Measurements from ENCODE around the gene CLPTM1L.
A peak's percentile ranks its signal among the peaks of the same experiment; 100 is the strongest.

Gene CLPTM1L, protein sequence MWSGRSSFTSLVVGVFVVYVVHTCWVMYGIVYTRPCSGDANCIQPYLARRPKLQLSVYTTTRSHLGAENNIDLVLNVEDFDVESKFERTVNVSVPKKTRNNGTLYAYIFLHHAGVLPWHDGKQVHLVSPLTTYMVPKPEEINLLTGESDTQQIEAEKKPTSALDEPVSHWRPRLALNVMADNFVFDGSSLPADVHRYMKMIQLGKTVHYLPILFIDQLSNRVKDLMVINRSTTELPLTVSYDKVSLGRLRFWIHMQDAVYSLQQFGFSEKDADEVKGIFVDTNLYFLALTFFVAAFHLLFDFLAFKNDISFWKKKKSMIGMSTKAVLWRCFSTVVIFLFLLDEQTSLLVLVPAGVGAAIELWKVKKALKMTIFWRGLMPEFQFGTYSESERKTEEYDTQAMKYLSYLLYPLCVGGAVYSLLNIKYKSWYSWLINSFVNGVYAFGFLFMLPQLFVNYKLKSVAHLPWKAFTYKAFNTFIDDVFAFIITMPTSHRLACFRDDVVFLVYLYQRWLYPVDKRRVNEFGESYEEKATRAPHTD

GRCh38 chr5:1344975-1345838, at the start of gene CLPTM1L:
Gene CLPTM1L, minus strand, starts transcription at chr5:1345099. Its CDS starts 258 bp downstream, at chr5:1344841.
- peak; percentile 52 for DNase-seq

DNA sequence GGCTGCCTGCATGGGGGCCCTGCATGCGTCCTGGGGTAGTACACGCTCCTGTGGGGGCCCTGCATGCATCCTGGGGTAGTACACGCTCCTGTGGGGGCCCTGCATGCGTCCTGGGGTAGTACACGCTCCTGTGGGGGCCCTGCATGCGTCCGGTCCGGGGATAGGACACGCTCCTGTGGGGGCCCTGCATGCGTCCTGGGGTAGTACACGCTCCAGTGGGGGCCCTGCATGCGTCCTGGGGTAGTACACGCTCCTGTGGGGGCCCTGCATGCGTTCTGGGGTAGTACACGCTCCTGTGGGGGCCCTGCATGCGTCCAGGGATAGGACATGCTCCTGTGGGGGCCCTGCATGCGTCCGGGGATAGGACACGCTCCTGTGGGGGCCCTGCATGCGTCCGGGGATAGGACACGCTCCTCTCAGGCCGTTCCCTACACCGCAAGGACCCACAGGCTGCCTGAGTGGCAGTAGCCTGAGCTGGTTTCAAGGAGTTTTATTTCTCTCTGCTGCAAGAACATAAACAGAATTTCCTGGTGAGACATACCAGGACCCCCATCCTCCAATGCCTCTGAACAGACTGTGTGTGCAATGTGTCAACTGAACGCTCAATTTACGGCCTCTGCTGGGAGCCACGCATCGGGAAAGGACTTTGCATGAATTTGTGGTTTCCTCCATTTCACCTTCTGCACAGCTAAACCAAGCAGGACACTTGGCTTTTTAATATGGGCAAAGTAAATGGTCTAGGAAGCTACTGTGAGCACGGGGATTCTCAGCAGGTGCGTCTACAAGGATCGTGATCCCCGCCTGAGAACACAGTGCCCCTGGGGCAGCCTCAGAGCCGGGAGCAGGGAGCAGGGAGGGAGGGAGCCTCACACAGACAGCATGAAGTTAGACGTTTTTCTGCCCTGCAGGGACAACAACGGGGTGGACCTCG, 48.9 kb upstream of the CLPTM1L start:
- no peak for DNase-seq

DNA sequence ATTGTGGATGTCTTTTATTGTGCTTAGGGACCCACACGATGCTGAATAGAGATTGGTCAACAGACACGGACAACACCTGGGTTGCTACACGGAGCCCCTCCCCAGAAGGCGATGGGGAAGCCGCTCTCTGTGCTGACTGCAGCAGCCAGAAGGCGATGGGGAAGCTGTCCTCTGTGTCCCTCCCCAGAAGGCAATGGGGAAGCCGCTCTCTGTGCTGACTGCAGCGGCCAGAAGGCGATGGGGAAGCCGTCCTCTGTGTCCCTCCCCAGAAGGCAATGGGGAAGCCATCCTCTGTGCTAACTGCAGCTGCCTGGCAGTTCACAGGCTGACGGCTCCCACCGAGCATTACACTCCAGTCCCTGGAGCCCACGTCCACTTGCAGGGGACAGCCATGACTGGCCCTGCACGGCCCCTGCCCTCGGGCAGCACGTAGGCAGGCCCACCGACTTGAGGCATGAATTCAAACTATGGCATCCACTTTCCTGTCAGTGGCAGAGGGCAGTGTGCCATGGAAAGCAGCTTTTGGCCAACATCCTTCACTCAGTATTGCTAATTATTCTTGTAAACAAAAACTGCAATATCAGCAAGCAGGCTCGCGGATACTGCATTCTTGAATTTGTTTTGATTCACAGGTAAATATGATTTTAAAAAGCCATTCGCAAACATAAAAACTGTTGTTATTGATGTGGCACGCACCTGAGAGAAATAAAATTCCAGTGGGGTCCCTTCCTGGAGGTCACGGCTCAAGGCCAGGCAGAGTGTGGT, 48.1 kb upstream of the CLPTM1L start:
- no peak for DNase-seq

DNA sequence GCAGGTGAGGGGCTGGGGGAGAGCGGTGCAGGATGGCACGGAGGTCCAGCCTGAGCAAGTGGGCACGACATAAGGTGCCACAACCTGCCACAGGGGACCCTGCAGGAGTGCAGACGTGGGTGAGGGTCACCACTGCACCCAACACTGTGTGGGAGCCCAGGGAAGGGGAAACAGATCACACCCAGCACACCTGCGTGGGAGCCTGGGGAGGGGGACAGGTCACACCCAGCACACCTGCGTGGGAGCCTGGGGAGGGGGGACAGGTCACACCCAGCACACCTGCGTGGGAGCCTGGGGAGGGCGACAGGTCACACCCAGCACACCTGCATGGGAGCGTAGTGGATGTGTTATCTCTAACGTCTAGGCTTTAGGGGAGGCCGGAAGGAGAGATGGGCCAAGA, 47.4 kb upstream of the CLPTM1L start:
- no peak for DNase-seq

DNA sequence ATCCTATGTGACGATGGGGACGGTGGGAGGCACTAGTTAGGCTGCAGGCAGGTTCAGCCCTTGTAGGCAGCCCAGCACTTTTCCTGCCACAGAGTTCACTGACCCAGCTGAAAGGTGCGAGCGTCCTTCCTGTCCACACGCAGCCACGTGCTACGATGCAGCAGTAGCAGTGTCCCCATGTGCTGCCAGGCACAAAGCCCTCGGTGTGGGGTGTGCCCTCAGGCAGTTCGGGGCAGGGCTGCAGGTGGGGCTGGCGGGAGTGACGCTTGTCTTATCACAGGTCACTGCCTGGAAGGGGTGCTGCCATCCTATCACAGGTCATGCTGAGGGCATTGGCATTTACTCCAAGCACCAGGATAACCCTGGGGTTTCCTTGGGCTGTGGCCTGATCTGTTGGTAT, 46.8 kb upstream of the CLPTM1L start:
- DNase-seq = no peak

GRCh38 chr5:1390861-1391600, 46.1 kb upstream of the CLPTM1L start:
- no peak for DNase-seq

- no peak for DNase-seq
Measured at GRCh38 chr5:1390333-1390732, 45.4 kb upstream of the CLPTM1L start.

DNA sequence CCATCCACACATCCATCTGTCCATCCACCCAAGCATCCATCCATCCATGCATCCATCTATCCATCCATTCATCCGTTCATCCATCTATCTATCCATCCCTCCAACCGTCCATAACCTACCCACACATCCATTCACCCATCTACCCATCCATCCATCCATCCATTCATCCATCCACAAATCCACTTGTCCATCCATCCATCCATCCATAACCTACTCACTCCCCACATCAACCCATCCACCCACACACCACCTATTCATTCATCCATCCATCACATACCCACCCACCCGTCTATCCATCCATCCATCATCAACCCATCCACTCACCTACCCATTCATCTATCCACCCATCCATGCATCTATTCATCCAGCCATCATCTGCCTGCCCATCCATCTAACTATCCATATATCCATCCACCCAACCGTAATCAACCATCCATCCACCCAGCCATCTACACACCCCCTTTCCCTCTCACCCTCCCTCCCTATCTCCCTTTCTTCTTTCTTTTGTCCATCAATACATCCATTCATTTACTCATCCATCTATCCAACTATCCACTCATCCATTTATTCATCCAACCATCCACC, 43.6 kb upstream of the CLPTM1L start:
- no peak for DNase-seq

- no peak for DNase-seq
Measured at GRCh38 chr5:1387876-1388275, 43.0 kb upstream of the CLPTM1L start.

DNA sequence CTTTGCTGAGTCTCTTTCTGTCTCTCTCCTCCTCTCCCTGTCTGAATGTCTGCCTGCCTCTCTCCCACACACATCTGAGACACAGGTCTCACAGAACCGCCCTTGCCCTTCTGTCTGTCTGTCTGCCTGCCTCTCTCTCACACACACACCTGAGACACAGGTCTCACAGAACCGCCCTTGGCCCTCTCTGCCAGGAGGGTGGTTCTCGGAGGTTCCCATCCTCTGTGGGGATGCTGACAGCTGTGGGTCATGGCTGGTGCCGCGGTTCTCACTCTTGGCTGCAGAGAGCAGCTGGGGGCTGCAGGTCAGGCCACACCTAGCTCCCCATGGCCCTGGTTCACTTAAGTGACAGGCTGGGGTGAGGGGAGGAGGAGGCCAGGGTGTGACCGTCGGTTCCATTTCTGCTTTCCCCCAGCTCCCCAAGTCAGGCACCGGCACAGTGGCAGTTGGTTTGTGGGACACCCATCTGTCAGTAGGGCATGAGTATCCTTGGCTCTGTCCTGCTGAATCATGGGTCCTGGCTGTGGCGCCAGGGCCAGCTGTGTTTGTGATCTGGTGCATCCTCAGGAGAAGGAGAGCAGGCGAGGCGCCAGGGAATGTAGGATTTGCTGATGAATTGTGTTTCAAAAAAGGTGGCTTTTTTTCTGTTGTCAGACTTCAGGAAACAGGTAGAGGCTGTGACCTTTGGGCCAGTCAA, 42.3 kb upstream of the CLPTM1L start:
- no peak for DNase-seq

DNA sequence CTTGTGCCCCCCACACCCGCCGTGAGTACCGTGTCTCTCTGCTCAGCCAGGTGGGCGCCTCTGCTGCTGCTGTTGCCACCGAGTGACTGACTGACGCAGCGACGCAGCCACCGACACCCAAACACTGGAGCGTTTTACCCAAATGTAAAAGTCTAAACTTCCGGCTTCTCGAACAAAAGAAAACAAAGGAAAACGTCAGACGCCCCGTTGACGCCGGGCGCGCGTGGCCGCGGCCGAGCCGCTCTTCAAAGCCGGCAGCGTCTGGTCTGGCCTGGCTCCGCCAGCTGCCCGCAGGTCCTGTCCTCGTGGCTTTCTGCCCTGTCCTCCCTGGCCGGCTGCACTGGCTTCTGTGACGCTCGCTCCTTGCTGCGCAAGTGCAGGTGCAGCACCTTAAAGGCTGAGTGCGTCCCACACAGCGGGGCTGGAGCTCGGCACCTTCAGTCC, 41.4 kb upstream of the CLPTM1L start:
- DNase-seq = no peak

- peak; percentile 52 for DNase-seq
Measured at GRCh38 chr5:1385395-1386273, 40.7 kb upstream of the CLPTM1L start.

DNA sequence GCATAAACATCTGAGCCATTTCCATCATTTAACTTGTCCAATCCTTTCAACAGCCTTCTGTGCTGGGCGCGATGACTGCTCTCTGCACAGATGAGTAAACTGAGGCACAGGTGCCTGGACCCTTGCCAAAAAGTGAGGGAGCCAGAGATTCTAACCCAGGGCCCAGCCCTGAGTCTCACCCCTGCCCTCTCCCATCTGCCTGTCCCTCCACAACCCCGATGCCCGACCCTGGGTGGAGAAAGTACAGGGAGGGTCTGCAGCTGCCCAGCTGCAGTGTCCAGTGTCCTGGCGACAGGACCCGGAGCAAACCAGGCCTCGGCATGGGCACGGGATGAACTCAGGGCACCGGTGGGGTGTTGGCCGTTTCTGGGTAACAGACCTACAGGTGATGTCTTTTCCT, 39.6 kb upstream of the CLPTM1L start:
- DNase-seq = no peak

DNA sequence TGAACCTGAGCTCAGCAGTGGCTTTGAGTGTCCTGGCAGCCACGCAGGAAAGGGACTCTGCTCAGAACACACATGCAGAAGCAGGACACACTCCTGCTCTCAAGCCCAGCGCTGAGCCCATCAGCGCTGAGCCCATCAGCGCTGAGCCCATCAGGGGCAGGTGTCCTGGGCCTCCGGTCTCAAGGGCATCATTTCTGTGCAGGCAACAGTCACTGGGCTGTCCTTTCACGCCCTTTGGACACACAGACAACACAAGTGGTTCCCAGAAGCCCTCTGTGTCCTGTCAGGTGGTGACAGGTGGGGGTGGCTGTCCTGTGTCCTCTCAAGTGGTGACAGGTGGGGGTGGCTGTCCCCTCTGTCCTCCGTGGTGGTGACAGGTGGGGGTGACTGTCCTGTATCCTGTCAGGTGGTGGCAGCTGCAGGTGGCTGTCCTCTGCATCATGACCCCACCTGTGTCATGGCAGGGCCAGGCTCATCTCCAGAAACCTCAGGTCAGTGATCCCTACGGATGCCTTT, 39.0 kb upstream of the CLPTM1L start:
- DNase-seq = no peak

- DNase-seq = no peak
Measured at GRCh38 chr5:1383344-1383743, 38.4 kb upstream of the CLPTM1L start.

DNA sequence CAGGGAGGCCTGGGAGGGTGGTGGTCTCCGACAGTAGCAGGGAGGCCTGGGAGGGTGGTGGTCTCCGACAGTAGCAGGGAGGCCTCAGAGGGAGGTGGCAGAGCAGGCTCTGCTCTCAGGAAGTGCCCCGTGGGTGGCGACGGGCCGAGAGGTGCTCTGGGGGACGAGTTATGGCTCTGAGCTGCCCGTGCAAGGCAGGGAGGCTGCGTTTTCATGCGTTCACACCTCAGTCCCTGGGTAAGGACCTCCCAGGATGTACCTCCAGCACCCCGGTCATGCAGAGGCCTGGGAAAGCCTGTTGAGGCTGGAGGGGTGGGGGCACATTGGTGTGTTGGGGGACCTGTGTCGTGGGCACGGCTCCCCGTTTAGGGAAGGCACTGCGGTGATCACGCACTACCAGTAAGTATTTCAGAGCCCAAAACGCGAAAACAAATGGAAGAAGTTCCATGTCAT, 37.4 kb upstream of the CLPTM1L start:
- DNase-seq = no peak

DNA sequence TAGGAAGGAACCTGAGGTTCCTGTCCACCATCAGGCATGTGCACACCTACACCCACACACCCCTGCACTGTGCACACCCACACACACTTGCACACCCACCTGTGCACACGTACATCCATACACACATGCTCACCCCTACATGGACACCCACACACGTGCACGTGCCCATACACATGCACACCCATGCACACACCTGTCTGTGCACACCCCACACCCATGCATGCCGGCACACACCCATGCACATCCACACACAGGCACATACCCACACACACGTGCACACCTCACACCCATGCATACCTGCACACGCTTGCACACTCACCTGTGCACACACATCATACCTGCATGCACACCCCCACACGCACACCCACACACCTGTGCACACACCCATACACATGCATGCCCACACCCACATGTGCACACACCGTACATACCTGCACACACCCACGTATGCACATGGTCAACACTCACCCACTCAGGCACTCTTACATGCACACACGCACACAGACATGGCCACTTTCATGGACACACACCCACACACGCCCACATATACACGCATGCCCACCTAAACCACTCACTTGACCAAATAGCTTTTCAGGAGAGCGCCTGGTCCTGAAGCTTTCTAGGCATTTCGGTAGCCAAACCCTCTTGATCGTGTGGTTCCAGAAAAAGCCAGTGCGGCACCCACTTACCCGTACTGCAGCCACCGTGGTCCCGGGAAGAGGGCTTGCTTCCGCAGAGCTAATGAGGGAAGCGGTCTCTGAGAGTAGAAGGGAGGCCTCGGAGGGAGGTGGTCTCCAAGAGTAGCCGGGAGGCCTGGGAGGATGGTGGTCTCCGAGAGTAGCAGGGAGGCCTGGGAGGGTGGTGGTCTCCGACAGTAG, 36.7 kb upstream of the CLPTM1L start:
- DNase-seq = no peak

DNA sequence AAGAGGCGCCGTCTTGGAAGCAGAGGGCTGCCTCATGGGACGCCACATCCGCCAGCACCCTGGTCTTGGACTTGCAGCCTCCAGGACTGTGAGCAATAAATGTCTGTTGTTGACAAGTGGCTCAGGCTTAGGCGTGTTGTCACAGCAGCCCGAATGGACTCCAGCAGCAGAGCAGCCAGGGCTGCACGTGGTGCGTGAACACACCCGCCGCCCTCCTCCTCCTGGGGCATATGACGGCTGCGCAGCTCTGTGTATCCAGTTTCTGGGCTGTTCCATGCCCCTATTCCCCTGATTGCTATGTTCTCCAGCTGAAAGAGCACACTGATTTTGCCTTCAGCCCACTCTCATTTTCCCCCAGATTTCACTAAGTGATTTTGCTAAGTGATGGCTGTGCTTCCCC, 36.0 kb upstream of the CLPTM1L start:
- no peak for DNase-seq

Data from NCI-H526 treated with DMSO at 0.1 percent for 48 hours (cell line).